ENCODE measurements around the gene OR10A3. TPM values are rescaled to one million over a fixed set of nuclear protein-coding genes. Genes with fewer than 3 reads are reported as not detected.

The OR10A3 gene
- polyA plus RNA-seq, 1 donor from 2014 or later: not detected

GRCh38 chr11:7893796-7894195 is 47.7 kb downstream of the OR10A3 start:
- no peaks in the 10 kb centered on the region for H3K36me3 ChIP-seq (ENCODE audit: insufficient read depth, low read length)
- no peaks in the 10 kb centered on the region for H3K27me3 ChIP-seq (ENCODE audit: insufficient read depth, low read depth, low read length)
- no peaks in the 10 kb centered on the region for H3K79me2 ChIP-seq (replicated peaks; ENCODE audit: insufficient read depth, low read length)
- no peak overlapping the region for H3K9ac ChIP-seq (ENCODE audit: low read length)
- H3K9me3 ChIP-seq (ENCODE audit: low read length): no peaks in the 10 kb centered on the region
- no peaks in the 10 kb centered on the region for H3K9me2 ChIP-seq (ENCODE audit: insufficient read depth, low read length)
- no peak overlapping the region for H2AFZ ChIP-seq (ENCODE audit: low read depth, low read length)
- no peak overlapping the region for H3K4me2 ChIP-seq (ENCODE audit: low read length)
- no peaks in the 10 kb centered on the region for H3F3A ChIP-seq (ENCODE audit: insufficient read depth, low read length, poor library complexity, severe bottlenecking)
- H3K4me3 ChIP-seq (ENCODE audit: low read length): no peak overlapping the region
- H4K20me1 ChIP-seq (ENCODE audit: insufficient read depth): no peaks in the 10 kb centered on the region
- H3K27ac ChIP-seq (ENCODE audit: low read length): no peak overlapping the region
- TF ChIP-seq POLR2AphosphoS5 (IDR thresholded peaks at IDR 0.05): no peak
- no peak for TF ChIP-seq SMC3 (conservative IDR thresholded peaks at IDR 0.05; ENCODE audit: poor library complexity)
- no peak for TF ChIP-seq MXI1 (conservative IDR thresholded peaks at IDR 0.05; ENCODE audit: poor library complexity, severe bottlenecking)
- TF ChIP-seq EP300 (conservative IDR thresholded peaks at IDR 0.05; ENCODE audit: poor library complexity, severe bottlenecking): no peak
- TF ChIP-seq RAD21 (conservative IDR thresholded peaks at IDR 0.05): no peak
- TF ChIP-seq REST (IDR thresholded peaks at IDR 0.05; ENCODE audit: borderline replicate concordance): no peak
- no peak for TF ChIP-seq EZH2 (IDR thresholded peaks at IDR 0.05; ENCODE audit: borderline replicate concordance, insufficient read depth, low read length, poor library complexity, severe bottlenecking)
- TF ChIP-seq TAF1 (IDR thresholded peaks at IDR 0.05; ENCODE audit: low read depth): no peak
- no peak for TF ChIP-seq CTCF (IDR thresholded peaks at IDR 0.05; ENCODE audit: poor library complexity, severe bottlenecking)

GRCh38 chr11:7892840-7893254 is 48.7 kb downstream of the OR10A3 start:
- Histone ChIP-seq H3K9ac (ENCODE audit: low read length) (no peak overlapping the region), H3K9me3 (ENCODE audit: low read length) (no peaks in the 10 kb centered on the region), H3K27me3 (ENCODE audit: insufficient read depth, low read depth, low read length) (no peaks in the 10 kb centered on the region), H3F3A (ENCODE audit: insufficient read depth, low read length, poor library complexity, severe bottlenecking) (no peaks in the 10 kb centered on the region), H2AFZ (ENCODE audit: low read depth, low read length) (no peak overlapping the region), H3K36me3 (ENCODE audit: insufficient read depth, low read length) (no peaks in the 10 kb centered on the region), H3K4me2 (ENCODE audit: low read length) (no peak overlapping the region), H3K79me2 (replicated peaks; ENCODE audit: insufficient read depth, low read length) (no peaks in the 10 kb centered on the region), H4K20me1 (ENCODE audit: insufficient read depth) (no peaks in the 10 kb centered on the region), H3K27ac (ENCODE audit: low read length) (no peak overlapping the region), H3K9me2 (ENCODE audit: insufficient read depth, low read length) (no peaks in the 10 kb centered on the region), H3K4me3 (ENCODE audit: low read length) (no peak overlapping the region)
- TF ChIP-seq SMC3 (conservative IDR thresholded peaks at IDR 0.05; ENCODE audit: poor library complexity) (peak; percentile 79), RAD21 (conservative IDR thresholded peaks at IDR 0.05) (peak; percentile 81), MXI1 (conservative IDR thresholded peaks at IDR 0.05; ENCODE audit: poor library complexity, severe bottlenecking) (no peak), TAF1 (IDR thresholded peaks at IDR 0.05; ENCODE audit: low read depth) (no peak), CTCF (IDR thresholded peaks at IDR 0.05; ENCODE audit: poor library complexity, severe bottlenecking) (peak; percentile 85), REST (IDR thresholded peaks at IDR 0.05; ENCODE audit: borderline replicate concordance) (no peak), EP300 (conservative IDR thresholded peaks at IDR 0.05; ENCODE audit: poor library complexity, severe bottlenecking) (no peak), POLR2AphosphoS5 (IDR thresholded peaks at IDR 0.05) (no peak), EZH2 (IDR thresholded peaks at IDR 0.05; ENCODE audit: borderline replicate concordance, insufficient read depth, low read length, poor library complexity, severe bottlenecking) (no peak)

All from neural cell (in vitro differentiated cells).